ENCODE data around the gene RPS6KB2. TPM values are rescaled to one million over a fixed set of nuclear protein-coding genes. Genes with fewer than 3 reads are reported as not detected.
A peak's percentile ranks its signal among the peaks of the same experiment; 100 is the strongest.
"Not testable (repeated sequence)": the region's sequence is repeated elsewhere in the genome, so short reads cannot be mapped to it uniquely, and the experiment has no call there.

The RPS6KB2 gene
- total RNA-seq, 1 experiment from 2014 or later: 49.8 TPM

DNA sequence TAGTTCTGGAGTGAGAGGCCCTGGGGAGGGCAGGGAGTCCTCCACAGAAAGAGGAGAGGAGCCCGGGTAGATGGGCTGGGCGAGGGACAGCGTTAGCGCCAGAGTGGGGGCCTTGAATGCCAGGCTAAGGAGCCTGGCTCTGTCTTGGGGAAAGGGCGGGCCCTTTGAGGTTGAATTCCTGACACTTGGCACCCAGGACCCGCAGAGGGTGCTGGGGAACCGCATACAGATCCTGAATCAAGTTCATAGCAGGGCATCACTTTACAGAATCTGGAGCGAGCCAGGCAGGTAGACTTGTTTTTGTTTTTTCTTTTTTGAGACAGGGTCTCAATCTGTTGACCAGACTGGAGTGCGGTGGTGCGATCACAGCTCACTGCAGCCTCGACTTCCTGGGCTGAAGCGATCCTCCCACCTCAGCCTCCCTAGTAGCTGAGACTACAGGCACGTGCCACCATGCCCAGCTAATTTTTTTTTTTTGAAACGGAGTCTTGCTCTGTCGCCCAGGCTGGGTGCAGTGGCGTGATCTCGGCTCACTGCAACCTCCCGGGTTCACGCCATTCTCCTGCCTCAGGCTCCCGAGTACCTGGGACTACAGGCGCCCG lies 6.8 kb upstream of the RPS6KB2 start:
- H3K36me3 Mint-ChIP-seq (ENCODE audit: insufficient read depth, unreplicated experiment): no peaks in the 10 kb centered on the region
- ChIA-PET POLR2A (interaction anchor here (1.2 to 3.3 kb wide), 9 partner anchors 8 to 162 kb away, joined by 3 to 27 read pairs (median 11); partner anchors contain the start of genes GSTP1, PPP1CA, RAD9A and RPS6KB2), CTCF (no interaction called here)
- intact Hi-C loops (cut with micrococcal nuclease): no loop called here
- TF ChIP-seq, protein P1, sequence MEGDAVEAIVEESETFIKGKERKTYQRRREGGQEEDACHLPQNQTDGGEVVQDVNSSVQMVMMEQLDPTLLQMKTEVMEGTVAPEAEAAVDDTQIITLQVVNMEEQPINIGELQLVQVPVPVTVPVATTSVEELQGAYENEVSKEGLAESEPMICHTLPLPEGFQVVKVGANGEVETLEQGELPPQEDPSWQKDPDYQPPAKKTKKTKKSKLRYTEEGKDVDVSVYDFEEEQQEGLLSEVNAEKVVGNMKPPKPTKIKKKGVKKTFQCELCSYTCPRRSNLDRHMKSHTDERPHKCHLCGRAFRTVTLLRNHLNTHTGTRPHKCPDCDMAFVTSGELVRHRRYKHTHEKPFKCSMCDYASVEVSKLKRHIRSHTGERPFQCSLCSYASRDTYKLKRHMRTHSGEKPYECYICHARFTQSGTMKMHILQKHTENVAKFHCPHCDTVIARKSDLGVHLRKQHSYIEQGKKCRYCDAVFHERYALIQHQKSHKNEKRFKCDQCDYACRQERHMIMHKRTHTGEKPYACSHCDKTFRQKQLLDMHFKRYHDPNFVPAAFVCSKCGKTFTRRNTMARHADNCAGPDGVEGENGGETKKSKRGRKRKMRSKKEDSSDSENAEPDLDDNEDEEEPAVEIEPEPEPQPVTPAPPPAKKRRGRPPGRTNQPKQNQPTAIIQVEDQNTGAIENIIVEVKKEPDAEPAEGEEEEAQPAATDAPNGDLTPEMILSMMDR (IDR thresholded peaks at IDR 0.05; ENCODE audit: unreplicated experiment): no peak
- H3K27ac Mint-ChIP-seq (ENCODE audit: low read depth, unreplicated experiment): no peak overlapping the region
- no peaks in the 10 kb centered on the region for H3K27me3 Mint-ChIP-seq (ENCODE audit: insufficient read depth, unreplicated experiment)
- no peaks in the 10 kb centered on the region for H3K9me3 Mint-ChIP-seq (ENCODE audit: unreplicated experiment)
- H3K4me1 Mint-ChIP-seq (ENCODE audit: insufficient read depth, unreplicated experiment): peaks cover 15% of the 10 kb centered on the region
- BruUV-seq (replicated peaks): no TSS peak
- no peak for DNase-seq (ENCODE audit: unreplicated experiment)
- H3K4me3 Mint-ChIP-seq (ENCODE audit: unreplicated experiment): peak overlapping the region; percentile 74

DNA sequence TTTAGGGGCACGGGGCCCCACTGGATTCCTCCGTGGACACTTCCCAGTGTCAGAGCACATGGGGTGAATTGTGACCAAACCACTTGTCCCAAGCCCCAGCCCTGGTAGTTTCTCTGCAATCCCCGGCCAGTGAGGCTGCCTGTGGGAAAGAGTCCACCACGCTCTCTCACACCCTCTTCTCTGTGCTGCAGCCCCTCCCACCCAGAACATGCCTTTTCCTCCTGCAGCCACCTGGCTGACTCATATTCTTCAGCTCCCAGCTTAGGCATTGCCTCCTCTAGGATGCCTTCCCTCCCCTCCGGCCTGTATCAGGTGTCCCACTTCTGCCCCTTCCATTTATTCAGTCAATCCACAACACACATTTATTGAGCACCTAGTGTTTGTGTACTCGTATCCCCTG lies 5.4 kb upstream of the RPS6KB2 start:
- intact Hi-C loops (cut with micrococcal nuclease): no loop called here
- no peak overlapping the region for H3K27ac Mint-ChIP-seq (ENCODE audit: low read depth, unreplicated experiment)
- DNase-seq (ENCODE audit: unreplicated experiment): peak; percentile 51
- peaks cover 12% of the 10 kb centered on the region for H3K4me1 Mint-ChIP-seq (ENCODE audit: insufficient read depth, unreplicated experiment)
- ChIA-PET POLR2A (interaction anchor here (0.6 to 3.3 kb wide), 4 partner anchors 21 to 60 kb away, joined by 3 to 27 read pairs (median 3); partner anchors contain the start of genes AIP, PPP1CA and RAD9A), CTCF (no interaction called here)
- H3K27me3 Mint-ChIP-seq (ENCODE audit: insufficient read depth, unreplicated experiment): no peaks in the 10 kb centered on the region
- no TSS peak for BruUV-seq (replicated peaks)
- peak overlapping the region; percentile 50 for H3K4me3 Mint-ChIP-seq (ENCODE audit: unreplicated experiment)
- TF ChIP-seq, protein P1 (IDR thresholded peaks at IDR 0.05; ENCODE audit: unreplicated experiment): no peak
- no peaks in the 10 kb centered on the region for H3K9me3 Mint-ChIP-seq (ENCODE audit: unreplicated experiment)
- no peaks in the 10 kb centered on the region for H3K36me3 Mint-ChIP-seq (ENCODE audit: insufficient read depth, unreplicated experiment)

DNA sequence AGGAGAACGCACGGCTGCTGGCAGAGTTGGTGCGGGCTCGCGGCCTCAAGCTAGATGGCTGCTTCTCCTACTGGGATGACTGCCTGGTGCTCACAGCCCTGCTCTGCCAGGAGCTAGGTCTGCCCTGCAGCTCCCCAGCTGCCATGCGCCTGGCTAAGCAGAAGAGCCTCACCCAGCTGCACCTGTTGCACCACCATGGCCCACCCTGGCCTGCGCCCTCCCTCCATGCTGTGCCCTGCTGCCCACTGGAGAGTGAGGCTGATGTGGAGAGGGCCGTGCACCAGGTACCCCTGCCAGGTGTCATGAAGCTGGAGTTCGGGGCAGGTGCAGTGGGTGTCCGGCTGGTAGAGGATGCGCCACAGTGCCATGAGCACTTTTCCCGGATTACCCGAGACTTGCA lies 4.8 kb upstream of the RPS6KB2 start:
- CTCF ChIA-PET: interaction anchor here (0.6 kb wide), 1 partner anchor 19 kb away, joined by 3 read pairs; no protein-coding TSS in a partner anchor
- no TSS peak for BruUV-seq (replicated peaks)
- intact Hi-C loops (cut with micrococcal nuclease): no loop called here
- Mint-ChIP-seq H3K36me3 (ENCODE audit: insufficient read depth, unreplicated experiment) (peaks cover 3% of the 10 kb centered on the region), H3K27ac (ENCODE audit: low read depth, unreplicated experiment) (no peak overlapping the region), H3K27me3 (ENCODE audit: insufficient read depth, unreplicated experiment) (no peaks in the 10 kb centered on the region), H3K9me3 (ENCODE audit: unreplicated experiment) (no peaks in the 10 kb centered on the region), H3K4me3 (ENCODE audit: unreplicated experiment) (no peak overlapping the region), H3K4me1 (ENCODE audit: insufficient read depth, unreplicated experiment) (peaks cover 12% of the 10 kb centered on the region)
- POLR2A ChIA-PET: interaction anchor here (0.6 to 1.2 kb wide), 3 partner anchors 23 to 41 kb away, joined by 3 read pairs; partner anchors contain the start of gene RAD9A
- TF ChIP-seq, protein P1 (IDR thresholded peaks at IDR 0.05; ENCODE audit: unreplicated experiment): no peak
- no peak for DNase-seq (ENCODE audit: unreplicated experiment)

DNA sequence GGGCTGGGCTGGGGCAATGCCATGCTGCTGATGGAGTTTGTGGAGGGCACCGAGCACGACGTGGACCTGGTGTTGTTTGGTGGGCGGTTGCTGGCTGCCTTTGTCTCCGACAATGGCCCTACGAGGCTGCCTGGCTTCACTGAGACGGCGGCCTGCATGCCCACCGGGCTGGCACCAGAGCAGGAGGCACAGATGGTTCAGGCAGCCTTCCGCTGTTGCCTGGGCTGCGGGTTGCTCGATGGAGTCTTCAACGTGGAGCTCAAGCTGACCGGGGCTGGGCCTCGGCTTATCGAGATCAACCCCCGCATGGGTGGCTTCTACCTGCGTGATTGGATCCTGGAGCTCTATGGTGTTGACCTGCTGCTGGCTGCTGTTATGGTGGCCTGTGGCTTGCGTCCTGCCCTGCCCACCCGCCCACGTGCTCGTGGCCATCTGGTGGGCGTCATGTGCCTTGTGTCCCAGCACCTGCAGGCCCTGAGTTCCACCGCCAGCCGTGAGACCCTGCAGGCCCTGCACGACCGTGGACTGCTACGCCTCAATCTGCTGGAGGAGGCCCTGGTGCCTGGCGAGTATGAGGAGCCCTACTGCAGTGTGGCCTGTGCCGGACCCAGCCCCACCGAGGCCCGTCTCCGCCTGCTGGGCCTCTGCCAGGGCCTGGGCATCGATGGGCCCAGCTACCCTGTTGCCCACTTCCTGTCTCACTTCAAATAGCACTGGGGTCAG lies 4.2 kb upstream of the RPS6KB2 start:
- intact Hi-C loops (cut with micrococcal nuclease): no loop called here
- no peak for DNase-seq (ENCODE audit: unreplicated experiment)
- peaks cover 12% of the 10 kb centered on the region for H3K4me1 Mint-ChIP-seq (ENCODE audit: insufficient read depth, unreplicated experiment)
- no peaks in the 10 kb centered on the region for H3K9me3 Mint-ChIP-seq (ENCODE audit: unreplicated experiment)
- POLR2A ChIA-PET: interaction anchor here (1.1 kb wide), 1 partner anchor 41 kb away, joined by 3 read pairs; no protein-coding TSS in a partner anchor
- H3K4me3 Mint-ChIP-seq (ENCODE audit: unreplicated experiment): no peak overlapping the region
- H3K27me3 Mint-ChIP-seq (ENCODE audit: insufficient read depth, unreplicated experiment): no peaks in the 10 kb centered on the region
- H3K27ac Mint-ChIP-seq (ENCODE audit: low read depth, unreplicated experiment): no peak overlapping the region
- TF ChIP-seq, protein P1 (IDR thresholded peaks at IDR 0.05; ENCODE audit: unreplicated experiment): no peak
- CTCF ChIA-PET: interaction anchor here (0.6 kb wide), 1 partner anchor 19 kb away, joined by 3 read pairs; no protein-coding TSS in a partner anchor
- BruUV-seq (replicated peaks): no TSS peak
- peaks cover 9% of the 10 kb centered on the region for H3K36me3 Mint-ChIP-seq (ENCODE audit: insufficient read depth, unreplicated experiment)

DNA sequence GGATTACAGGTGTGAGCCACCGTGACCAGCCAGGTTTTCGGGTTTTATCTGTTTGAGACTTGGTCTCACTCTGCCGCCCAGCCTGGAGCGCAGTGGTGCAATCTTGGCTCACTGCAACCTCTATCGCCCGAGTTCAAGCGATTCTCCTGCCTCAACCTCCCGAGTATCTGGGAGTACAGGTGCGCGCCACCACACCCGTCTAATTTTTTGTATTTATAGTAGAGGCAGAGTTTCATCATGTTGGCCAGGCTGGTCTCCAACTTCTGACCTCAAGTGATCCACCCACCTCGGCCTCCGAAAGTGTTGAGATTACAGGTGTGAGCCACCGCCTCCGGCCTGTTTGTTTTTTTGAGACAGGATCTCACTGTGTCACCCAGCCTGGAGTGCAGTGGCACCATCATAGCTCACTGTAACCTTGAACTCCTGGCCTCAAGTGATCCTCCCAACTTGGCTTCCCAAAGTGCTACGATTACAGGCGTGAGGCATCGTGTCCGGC lies 882 bp upstream of the RPS6KB2 start:
- intact Hi-C loops (cut with micrococcal nuclease); BruUV-seq (replicated peaks); DNase-seq (ENCODE audit: unreplicated experiment); H3K27me3 Mint-ChIP-seq (ENCODE audit: insufficient read depth, unreplicated experiment); H3K9me3 Mint-ChIP-seq (ENCODE audit: unreplicated experiment); H3K4me1 Mint-ChIP-seq (ENCODE audit: insufficient read depth, unreplicated experiment): not testable (repeated sequence)
- Mint-ChIP-seq H3K4me3 (ENCODE audit: unreplicated experiment) (peak overlapping the region; percentile 96), H3K27ac (ENCODE audit: low read depth, unreplicated experiment) (peak overlapping the region; percentile 92), H3K36me3 (ENCODE audit: insufficient read depth, unreplicated experiment) (peaks cover 34% of the 10 kb centered on the region)
- CTCF ChIA-PET: interaction anchor here (1.4 to 2.1 kb wide), 2 partner anchors 26 to 40 kb away, joined by 5 to 8 read pairs; partner anchors contain the start of gene PPP1CA
- POLR2A ChIA-PET: interaction anchor here (0.6 to 2.9 kb wide), 8 partner anchors 16 to 56 kb away, joined by 3 to 32 read pairs (median 10); partner anchors contain the start of genes AIP, CORO1B and PPP1CA

Measured in MCF 10A (cell line).